GM23338 (cell line): ENCODE measurements around the gene EDARADD. TPM values are rescaled to one million over a fixed set of nuclear protein-coding genes. Genes with fewer than 3 reads are reported as not detected.

Experiments used
- ATAC-seq: fragments of 200-7000 bp; cut with Tn5 transposase; 3 replicates; pipeline ENCODE4 v1.9.1; 2020
- DNase-seq: peaks from one replicate; pipeline ENCODE4 v3.0.0-alpha.2; 2015; ENCODE audit warnings: low spot score
- H2AFZ ChIP-seq: fragments of 200-600 bp; sonication (generic); 2 replicates; pipeline ENCODE4 v1.8.0; 2016; ENCODE audit warnings: antibody characterized with exemption, mild to moderate bottlenecking, moderate library complexity
- H3F3A ChIP-seq: fragments of 200-600 bp; sonication (generic); replicated peaks from 2 replicates; pipeline ENCODE4 v1.8.0; 2017; ENCODE audit warnings: antibody characterized with exemption, mixed run types, low read depth
- H3K27ac ChIP-seq: fragments of 200-600 bp; sonication (generic); 2 replicates; pipeline ENCODE4 v1.6.1; 2016; ENCODE audit warnings: low read depth
- H3K27me3 ChIP-seq: fragments of 200-600 bp; sonication (generic); 2 replicates; pipeline ENCODE4 v1.8.0; 2016; ENCODE audit warnings: mild to moderate bottlenecking, mixed run types, moderate library complexity; ENCODE audit not compliant: insufficient read depth
- H3K36me3 ChIP-seq: fragments of 200-600 bp; sonication (generic); 2 replicates; pipeline ENCODE4 v1.8.0; 2016; ENCODE audit warnings: mild to moderate bottlenecking; ENCODE audit not compliant: insufficient read depth
- H3K4me1 ChIP-seq: fragments of 200-600 bp; sonication (generic); 2 replicates; pipeline ENCODE4 v1.8.0; 2016; ENCODE audit warnings: mild to moderate bottlenecking, moderate library complexity; ENCODE audit not compliant: insufficient read depth
- H3K4me2 ChIP-seq: fragments of 200-600 bp; sonication (generic); 2 replicates; pipeline ENCODE4 v1.7.1; 2017; ENCODE audit warnings: mixed run types
- H3K4me3 ChIP-seq: fragments of 200-600 bp; sonication (generic); 2 replicates; pipeline ENCODE4 v1.6.1; 2016; ENCODE audit warnings: mixed run types
- H3K79me2 ChIP-seq: fragments of 200-600 bp; sonication (generic); replicated peaks from 2 replicates; pipeline ENCODE4 v1.8.0; 2017; ENCODE audit warnings: mild to moderate bottlenecking; ENCODE audit not compliant: insufficient read depth
- H3K9me2 ChIP-seq: fragments of 200-600 bp; sonication (generic); 2 replicates; pipeline ENCODE4 v1.8.0; 2017; ENCODE audit not compliant: insufficient read depth
- H4K20me1 ChIP-seq: fragments of 200-600 bp; sonication (generic); replicated peaks from 2 replicates; pipeline ENCODE4 v1.8.0; 2017; ENCODE audit warnings: mild to moderate bottlenecking; ENCODE audit not compliant: insufficient read depth
- H3K27ac Mint-ChIP-seq: 2 replicates; pipeline ENCODE4 v1.8.0; 2020; ENCODE audit warnings: inconsistent platforms, mild to moderate bottlenecking, moderate library complexity, mixed read lengths
- H3K27me3 Mint-ChIP-seq: 3 replicates; pipeline ENCODE4 v1.8.0; 2022; ENCODE audit warnings: low read depth, mild to moderate bottlenecking, moderate library complexity, mixed read lengths, inconsistent platforms; ENCODE audit not compliant: insufficient read depth, poor library complexity
- H3K36me3 Mint-ChIP-seq: 3 replicates; pipeline ENCODE4 v1.8.0; 2021; ENCODE audit warnings: low read depth, mild to moderate bottlenecking, inconsistent platforms, moderate library complexity, mixed read lengths
- H3K4me1 Mint-ChIP-seq: 3 replicates; pipeline ENCODE4 v1.8.0; 2020; ENCODE audit warnings: mild to moderate bottlenecking, inconsistent platforms, mixed read lengths
- H3K4me3 Mint-ChIP-seq: 3 replicates; pipeline ENCODE4 v1.8.0; 2021; ENCODE audit warnings: moderate library complexity, mild to moderate bottlenecking, inconsistent platforms, mixed read lengths
- H3K9me3 Mint-ChIP-seq: 3 replicates; pipeline ENCODE4 v1.8.0; 2020; ENCODE audit warnings: moderate library complexity, mild to moderate bottlenecking, inconsistent platforms, mixed read lengths
- EZH2 ChIP-seq: fragments of 200-600 bp; sonication (generic); IDR thresholded peaks from one replicate; pipeline ENCODE4 v1.8.0; 2017; ENCODE audit warnings: antibody characterized with exemption, mild to moderate bottlenecking, low read depth; ENCODE audit not compliant: unreplicated experiment
- ZNF114 ChIP-seq: fragments of 250-450 bp; sonication (Bioruptor Pico); IDR thresholded peaks from 2 replicates; pipeline ENCODE4 v1.5.0; 2020; ENCODE audit warnings: mild to moderate bottlenecking, moderate library complexity
- polyA plus RNA-seq: library from polyadenylated mRNA; unstranded; fragments of >200 nt; fragmentation: Nextera tagmentation; extraction: Ambion mirVana; gene quantifications from 2 replicates; pipeline ENCODE4 v1.2.1, GENCODE V29; 2016
- total RNA-seq: library from RNA; depleted of rRNA; stranded (reverse); fragments of >200 nt; shearing (Covaris generic); gene quantifications from 2 replicates; pipeline ENCODE4 v1.2.3, GENCODE V29; 2014
- TF ChIP-seq, protein P1 (sequence below): fragments of 250-450 bp; sonication (Bioruptor Pico); IDR thresholded peaks from 2 replicates; pipeline ENCODE4 v1.5.0; 2020; ENCODE audit warnings: mild to moderate bottlenecking, moderate library complexity
- TF ChIP-seq, protein P2 (sequence below): IDR thresholded peaks from one replicate; pipeline ENCODE4 v1.6.1; 2018; ENCODE audit warnings: antibody characterized with exemption; ENCODE audit not compliant: unreplicated experiment

Gene EDARADD
- total and polyA plus RNA-seq, 2 experiments from 2014 or later, result 3.7 to 4.4 TPM

DNA sequence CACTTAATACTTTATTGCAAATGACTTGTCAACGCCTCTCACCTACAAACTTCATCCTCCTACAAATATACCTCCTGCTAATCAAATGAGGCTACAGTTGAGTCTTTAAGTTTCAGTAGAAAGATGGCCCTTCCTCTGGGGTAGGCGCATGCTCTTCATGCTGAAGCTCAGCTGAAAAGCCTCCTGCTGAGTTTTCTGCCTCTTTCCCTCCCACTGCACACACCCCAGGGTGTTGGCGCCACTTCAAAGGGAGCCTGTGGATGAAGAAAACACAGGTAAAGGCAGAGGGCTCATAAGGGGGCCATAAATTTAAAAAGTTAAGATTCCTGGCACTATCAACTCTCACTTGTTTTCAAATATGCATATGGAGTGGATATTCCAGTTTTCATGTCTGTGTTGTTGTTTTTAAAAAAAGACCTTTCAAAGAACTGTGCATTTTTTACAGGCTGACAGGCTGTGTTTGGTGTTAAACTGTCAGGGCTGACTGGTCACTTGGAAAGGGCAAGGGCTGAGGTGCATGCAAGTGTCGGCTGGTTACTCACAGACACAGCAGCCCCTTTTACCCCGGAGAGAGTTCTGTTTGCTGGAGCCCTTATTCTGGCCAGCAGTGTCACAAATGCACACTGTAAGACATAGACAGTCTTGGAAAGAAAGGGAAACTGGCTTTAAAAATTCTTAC, 86.8 kb downstream of the EDARADD start (continued):
- TF ChIP-seq, protein P1, sequence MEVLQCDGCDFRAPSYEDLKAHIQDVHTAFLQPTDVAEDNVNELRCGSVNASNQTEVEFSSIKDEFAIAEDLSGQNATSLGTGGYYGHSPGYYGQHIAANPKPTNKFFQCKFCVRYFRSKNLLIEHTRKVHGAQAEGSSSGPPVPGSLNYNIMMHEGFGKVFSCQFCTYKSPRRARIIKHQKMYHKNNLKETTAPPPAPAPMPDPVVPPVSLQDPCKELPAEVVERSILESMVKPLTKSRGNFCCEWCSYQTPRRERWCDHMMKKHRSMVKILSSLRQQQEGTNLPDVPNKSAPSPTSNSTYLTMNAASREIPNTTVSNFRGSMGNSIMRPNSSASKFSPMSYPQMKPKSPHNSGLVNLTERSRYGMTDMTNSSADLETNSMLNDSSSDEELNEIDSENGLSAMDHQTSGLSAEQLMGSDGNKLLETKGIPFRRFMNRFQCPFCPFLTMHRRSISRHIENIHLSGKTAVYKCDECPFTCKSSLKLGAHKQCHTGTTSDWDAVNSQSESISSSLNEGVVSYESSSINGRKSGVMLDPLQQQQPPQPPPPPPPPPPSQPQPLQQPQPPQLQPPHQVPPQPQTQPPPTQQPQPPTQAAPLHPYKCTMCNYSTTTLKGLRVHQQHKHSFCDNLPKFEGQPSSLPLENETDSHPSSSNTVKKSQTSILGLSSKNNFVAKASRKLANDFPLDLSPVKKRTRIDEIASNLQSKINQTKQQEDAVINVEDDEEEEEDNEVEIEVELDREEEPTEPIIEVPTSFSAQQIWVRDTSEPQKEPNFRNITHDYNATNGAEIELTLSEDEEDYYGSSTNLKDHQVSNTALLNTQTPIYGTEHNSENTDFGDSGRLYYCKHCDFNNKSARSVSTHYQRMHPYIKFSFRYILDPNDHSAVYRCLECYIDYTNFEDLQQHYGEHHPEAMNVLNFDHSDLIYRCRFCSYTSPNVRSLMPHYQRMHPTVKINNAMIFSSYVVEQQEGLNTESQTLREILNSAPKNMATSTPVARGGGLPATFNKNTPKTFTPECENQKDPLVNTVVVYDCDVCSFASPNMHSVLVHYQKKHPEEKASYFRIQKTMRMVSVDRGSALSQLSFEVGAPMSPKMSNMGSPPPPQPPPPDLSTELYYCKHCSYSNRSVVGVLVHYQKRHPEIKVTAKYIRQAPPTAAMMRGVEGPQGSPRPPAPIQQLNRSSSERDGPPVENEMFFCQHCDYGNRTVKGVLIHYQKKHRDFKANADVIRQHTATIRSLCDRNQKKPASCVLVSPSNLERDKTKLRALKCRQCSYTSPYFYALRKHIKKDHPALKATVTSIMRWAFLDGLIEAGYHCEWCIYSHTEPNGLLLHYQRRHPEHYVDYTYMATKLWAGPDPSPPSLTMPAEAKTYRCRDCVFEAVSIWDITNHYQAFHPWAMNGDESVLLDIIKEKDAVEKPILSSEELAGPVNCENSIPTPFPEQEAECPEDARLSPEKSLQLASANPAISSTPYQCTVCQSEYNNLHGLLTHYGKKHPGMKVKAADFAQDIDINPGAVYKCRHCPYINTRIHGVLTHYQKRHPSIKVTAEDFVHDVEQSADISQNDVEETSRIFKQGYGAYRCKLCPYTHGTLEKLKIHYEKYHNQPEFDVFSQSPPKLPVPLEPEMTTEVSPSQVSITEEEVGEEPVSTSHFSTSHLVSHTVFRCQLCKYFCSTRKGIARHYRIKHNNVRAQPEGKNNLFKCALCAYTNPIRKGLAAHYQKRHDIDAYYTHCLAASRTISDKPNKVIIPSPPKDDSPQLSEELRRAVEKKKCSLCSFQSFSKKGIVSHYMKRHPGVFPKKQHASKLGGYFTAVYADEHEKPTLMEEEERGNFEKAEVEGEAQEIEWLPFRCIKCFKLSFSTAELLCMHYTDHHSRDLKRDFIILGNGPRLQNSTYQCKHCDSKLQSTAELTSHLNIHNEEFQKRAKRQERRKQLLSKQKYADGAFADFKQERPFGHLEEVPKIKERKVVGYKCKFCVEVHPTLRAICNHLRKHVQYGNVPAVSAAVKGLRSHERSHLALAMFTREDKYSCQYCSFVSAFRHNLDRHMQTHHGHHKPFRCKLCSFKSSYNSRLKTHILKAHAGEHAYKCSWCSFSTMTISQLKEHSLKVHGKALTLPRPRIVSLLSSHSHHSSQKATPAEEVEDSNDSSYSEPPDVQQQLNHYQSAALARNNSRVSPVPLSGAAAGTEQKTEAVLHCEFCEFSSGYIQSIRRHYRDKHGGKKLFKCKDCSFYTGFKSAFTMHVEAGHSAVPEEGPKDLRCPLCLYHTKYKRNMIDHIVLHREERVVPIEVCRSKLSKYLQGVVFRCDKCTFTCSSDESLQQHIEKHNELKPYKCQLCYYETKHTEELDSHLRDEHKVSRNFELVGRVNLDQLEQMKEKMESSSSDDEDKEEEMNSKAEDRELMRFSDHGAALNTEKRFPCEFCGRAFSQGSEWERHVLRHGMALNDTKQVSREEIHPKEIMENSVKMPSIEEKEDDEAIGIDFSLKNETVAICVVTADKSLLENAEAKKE (CRISPR knock-in tag), result no peak
- TF ChIP-seq EZH2, result no peak

DNA sequence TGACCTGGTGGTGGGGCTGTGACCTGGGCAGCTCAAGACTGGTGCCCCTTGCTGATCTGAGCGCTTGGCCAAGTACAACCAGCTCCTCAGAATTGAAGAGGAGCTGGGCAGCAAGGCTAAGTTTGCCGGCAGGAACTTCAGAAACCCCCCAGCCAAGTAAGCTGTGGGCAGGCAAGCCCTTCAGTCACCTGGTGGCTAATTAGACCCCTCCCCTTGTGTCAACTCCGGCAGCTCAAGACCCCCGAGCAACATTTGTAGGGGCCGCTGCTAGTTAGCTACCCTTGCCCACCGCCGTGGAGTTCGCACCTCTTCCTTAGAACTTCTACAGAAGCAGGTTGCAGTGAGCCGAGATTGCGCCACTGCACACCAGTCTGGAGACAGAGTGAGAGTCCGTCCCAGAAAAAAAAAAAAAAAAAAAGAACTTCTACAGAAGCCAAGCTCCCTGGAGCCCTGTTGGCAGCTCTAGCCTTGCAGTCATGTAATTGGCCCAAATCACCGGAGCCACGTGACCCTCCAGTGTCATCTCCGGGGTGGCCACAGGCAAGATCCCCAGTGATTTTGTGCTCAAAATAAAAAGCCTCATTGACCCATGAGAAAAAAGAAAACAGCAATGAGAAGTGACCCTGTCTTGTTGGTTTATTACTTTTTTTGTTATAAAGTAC, 90.4 kb downstream of the EDARADD start:
- no peaks in the 10 kb centered on the region for H4K20me1 ChIP-seq
- no peaks in the 10 kb centered on the region for H3K79me2 ChIP-seq
- no peaks in the 10 kb centered on the region for H3K27me3 ChIP-seq
- H3K4me3 Mint-ChIP-seq, result no peak overlapping the region
- 0 out of 2 replicates have a peak, but pooled peaks cover 6% of the 10 kb centered on the region for H3K4me1 ChIP-seq
- H3K27ac Mint-ChIP-seq, result no peak overlapping the region
- H3K9me3 Mint-ChIP-seq, result no peaks in the 10 kb centered on the region; the same call in 2 of the 3 replicates
- H3K4me2 ChIP-seq, result no peak overlapping the region
- TF ChIP-seq, protein P2, sequence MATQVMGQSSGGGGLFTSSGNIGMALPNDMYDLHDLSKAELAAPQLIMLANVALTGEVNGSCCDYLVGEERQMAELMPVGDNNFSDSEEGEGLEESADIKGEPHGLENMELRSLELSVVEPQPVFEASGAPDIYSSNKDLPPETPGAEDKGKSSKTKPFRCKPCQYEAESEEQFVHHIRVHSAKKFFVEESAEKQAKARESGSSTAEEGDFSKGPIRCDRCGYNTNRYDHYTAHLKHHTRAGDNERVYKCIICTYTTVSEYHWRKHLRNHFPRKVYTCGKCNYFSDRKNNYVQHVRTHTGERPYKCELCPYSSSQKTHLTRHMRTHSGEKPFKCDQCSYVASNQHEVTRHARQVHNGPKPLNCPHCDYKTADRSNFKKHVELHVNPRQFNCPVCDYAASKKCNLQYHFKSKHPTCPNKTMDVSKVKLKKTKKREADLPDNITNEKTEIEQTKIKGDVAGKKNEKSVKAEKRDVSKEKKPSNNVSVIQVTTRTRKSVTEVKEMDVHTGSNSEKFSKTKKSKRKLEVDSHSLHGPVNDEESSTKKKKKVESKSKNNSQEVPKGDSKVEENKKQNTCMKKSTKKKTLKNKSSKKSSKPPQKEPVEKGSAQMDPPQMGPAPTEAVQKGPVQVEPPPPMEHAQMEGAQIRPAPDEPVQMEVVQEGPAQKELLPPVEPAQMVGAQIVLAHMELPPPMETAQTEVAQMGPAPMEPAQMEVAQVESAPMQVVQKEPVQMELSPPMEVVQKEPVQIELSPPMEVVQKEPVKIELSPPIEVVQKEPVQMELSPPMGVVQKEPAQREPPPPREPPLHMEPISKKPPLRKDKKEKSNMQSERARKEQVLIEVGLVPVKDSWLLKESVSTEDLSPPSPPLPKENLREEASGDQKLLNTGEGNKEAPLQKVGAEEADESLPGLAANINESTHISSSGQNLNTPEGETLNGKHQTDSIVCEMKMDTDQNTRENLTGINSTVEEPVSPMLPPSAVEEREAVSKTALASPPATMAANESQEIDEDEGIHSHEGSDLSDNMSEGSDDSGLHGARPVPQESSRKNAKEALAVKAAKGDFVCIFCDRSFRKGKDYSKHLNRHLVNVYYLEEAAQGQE, result no peak
- no peak for TF ChIP-seq ZNF114 (CRISPR knock-in tag)
- TF ChIP-seq EZH2, result no peak
- no peaks in the 10 kb centered on the region for H3K27me3 Mint-ChIP-seq
- no peak overlapping the region for H3K27ac ChIP-seq
- no peak for ATAC-seq
- 0 out of 2 replicates have a peak, but pooled peaks cover 4% of the 10 kb centered on the region for H3K9me2 ChIP-seq
- no peaks in the 10 kb centered on the region for H3F3A ChIP-seq
- H3K36me3 ChIP-seq, result no peaks in the 10 kb centered on the region
- DNase-seq, result no peak
- no peak overlapping the region for H3K4me3 ChIP-seq
- no peak overlapping the region for H2AFZ ChIP-seq
- H3K36me3 Mint-ChIP-seq, result peaks cover 15% of the 10 kb centered on the region
- peaks cover 22% of the 10 kb centered on the region; the same call in 2 of the 3 replicates for H3K4me1 Mint-ChIP-seq
